PFSK-1 (cell line): Measurements from ENCODE around the gene EXPH5.

Experiments used
- POLR2AphosphoS5 ChIP-seq: IDR thresholded peaks from 2 replicates; pipeline ENCODE4 v1.6.1; 2012; ENCODE audit warnings: low read depth, mild to moderate bottlenecking, control low read depth, low read length, moderate library complexity
- TAF1 ChIP-seq: IDR thresholded peaks from 2 replicates; pipeline ENCODE4 v1.6.1; 2012; ENCODE audit warnings: low read length, control low read depth, borderline replicate concordance; ENCODE audit not compliant: insufficient read depth

- TF ChIP-seq POLR2AphosphoS5 = no peak
- no peak for TF ChIP-seq TAF1
Observed at GRCh38 chr11:108587109-108587508, 6.5 kb downstream of the EXPH5 start.
